ENCODE measurements around the gene SRSF3. TPM values are rescaled to one million over a fixed set of nuclear protein-coding genes. Genes with fewer than 3 reads are reported as not detected.

Gene SRSF3
- polyA plus RNA-seq, result 100 to 1,000 TPM; 344 to 391 (median 379) TPM

DNA sequence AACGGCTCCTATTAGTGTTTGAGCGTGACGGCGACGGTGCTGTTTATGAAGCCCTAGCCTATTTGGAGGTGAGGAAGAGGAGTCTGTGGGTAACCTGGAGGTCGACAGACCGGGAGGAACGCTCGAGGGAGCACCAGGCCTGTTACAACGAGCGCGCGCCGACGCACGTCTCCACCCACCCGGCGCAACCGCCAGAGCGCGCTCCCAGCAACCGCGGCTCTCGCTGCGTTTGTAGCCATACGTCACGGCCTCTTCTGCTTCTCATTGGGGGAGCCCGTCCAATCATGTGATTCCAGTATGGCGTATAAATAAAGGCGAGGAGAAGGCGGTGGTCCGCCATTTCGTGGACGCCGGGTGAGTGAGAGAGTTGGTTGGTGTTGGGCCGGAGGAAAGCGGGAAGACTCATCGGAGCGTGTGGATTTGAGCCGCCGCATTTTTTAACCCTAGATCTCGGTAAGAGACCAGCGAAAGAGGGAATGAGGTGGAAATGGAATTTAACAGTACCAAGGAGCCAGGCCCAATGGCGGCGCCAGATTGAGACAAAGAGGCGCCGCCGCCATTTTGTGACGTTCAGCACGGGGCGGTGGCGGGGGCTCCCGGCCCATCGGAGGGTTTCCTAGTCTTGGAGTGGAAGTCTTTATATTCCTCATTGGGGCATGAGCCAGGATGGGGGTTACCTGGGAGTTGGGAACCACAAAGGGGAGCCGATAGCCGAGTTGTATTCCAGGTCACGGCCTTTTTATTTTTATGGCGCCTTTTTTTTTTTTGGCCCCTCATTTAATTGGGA lies at the start of gene SRSF3:
TSS of gene SRSF3 (plus strand) at position 334 of the 787 bp plus-strand sequence. CDS start 2,401 bp downstream, outside the sequence.
- peak; percentile 96 to 98 (median 98) for DNase-seq
- peaks cover 53 to 63% of the 10 kb centered on the region in 2 donors for H3K4me1 Mint-ChIP-seq
- H3K4me3 Mint-ChIP-seq, result peak within 1 kb of the TSS; percentile 94 to 99 (median 98)
- peak within 1 kb of the TSS; percentile 97 to 99 (median 99) for H3K27ac Mint-ChIP-seq
- H3K36me3 Mint-ChIP-seq, result peaks cover 29 to 35% (median 32%) of the 10 kb centered on the region in 3 donors
- peaks cover 0 to 2% (median 0%) of the 10 kb centered on the region in 6 donors for H3K9me3 Mint-ChIP-seq
- peaks cover 16 to 42% (median 33%) of the 10 kb centered on the region in 3 donors for H3K27me3 Mint-ChIP-seq (ENCODE audit: low read depth in 3 of 3)

DNA sequence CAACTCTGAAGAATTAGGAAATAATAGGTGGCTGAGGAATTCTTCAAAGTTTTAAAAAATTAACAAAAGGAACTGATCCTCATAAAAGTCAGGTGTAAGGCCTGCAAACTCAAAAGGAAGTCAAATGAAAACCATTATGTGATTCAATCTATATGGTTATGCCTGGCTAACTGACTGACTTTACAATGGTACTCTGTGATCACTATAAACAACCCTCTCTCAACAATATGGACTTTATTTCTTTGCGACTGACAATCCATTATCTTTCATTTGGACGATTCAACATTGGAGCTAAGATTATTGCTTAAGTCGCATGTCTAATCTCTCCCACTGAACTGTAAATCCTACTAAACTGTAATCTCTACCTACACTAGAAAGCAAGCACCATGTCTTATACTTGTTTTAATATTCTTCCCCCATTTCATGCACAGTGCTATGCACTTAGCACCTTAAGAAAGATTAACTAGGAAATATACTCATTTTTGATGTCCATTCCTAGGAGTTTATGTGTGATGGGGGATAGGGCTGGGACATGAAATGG lies 48.3 kb upstream of the SRSF3 start:
- peaks cover 55 to 70% of the 10 kb centered on the region in 2 donors for H3K4me1 Mint-ChIP-seq

DNA sequence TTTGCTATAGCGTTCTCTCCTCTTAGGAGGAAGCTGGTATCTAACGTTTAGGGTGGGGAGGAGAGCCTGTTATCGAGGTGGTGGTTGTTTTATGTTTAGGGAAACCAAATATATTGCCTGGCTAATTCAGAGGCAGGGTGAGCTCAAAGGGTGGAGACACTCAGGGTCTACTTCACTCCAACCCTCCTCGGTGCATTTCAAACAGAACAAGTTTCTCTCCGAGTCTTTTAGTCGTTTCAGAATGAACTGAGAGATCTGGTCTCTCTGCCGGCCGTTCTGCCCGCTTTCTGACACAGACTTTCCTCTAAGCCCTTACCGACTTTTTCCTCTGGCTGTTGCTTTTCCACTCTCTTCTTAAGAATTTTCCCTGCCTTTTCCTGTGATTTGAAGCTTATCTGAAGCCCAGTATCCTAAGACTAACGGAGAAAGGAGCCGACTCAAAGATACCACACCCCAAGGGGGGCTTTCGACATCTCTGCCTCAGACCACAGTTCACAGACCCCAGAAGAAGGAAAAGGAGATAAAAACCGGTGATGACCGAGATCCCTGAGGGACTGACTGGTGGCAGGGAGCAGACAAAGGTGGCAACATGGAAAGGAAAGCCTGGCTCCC lies 47.7 kb upstream of the SRSF3 start:
- Mint-ChIP-seq H3K27me3 (ENCODE audit: low read depth in 3 of 3) (peaks cover 16 to 17% (median 17%) of the 10 kb centered on the region in 3 donors), H3K4me3 (peak overlapping the region; percentile 96 to 99 (median 99)), H3K9me3 (no peaks in the 10 kb centered on the region), H3K4me1 (peaks cover 49 to 64% of the 10 kb centered on the region in 2 donors), H3K27ac (peak overlapping the region; percentile 97 to 99 (median 98)), H3K36me3 (peaks cover 4 to 8% (median 6%) of the 10 kb centered on the region in 3 donors)
- DNase-seq, result peak; percentile 18 to 22 (median 21)

More for the DNA sequence above, 48.3 kb upstream of the SRSF3 start:
- Mint-ChIP-seq H3K27me3 (ENCODE audit: low read depth in 3 of 3) (peaks cover 16 to 17% (median 17%) of the 10 kb centered on the region in 3 donors), H3K36me3 (peaks cover 4 to 11% (median 10%) of the 10 kb centered on the region in 3 donors), H3K27ac (peak overlapping the region; percentile 97 to 99 (median 98)), H3K4me3 (peak overlapping the region; percentile 96 to 99 (median 99)), H3K9me3 (no peaks in the 10 kb centered on the region)
- DNase-seq, result peak in 1 of 3 donors; percentile 3

DNA sequence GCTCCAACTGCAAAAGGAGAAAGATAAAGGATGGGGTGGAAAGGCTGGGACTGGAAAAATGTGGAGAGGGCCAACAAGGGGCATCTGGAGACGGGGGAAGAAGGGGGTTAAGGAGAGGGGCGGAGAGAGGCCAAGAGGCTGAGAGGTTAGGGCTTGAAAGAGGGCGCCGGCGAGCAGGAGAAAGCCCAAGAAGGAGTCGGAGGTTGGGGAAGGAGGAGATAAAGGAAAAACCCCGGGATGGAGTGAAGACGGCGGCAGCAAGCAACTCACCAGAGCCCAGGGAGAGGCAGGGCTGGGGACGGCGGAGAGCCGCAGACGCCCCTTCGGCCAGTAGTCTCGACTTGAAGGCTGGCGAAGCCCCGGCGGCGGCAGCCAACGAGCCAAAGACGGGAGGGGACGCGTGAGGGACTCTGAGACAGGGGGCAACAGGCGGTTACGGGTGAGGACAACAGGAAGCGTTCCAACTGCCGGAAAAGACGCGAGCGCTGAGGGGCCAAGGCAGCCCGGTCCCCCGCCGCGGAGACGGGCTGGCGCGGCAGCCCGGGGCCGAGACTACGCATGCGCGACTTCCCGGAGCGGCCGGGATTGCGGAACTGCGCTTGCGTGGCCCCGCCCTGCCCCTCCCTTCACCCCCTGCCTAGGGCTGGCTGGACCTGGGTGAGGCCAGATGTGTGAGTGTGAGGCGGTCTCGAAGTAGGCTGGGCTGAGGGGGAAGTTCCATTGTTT lies 47.1 kb upstream of the SRSF3 start, which contains the start of gene STK38:
TSS of gene STK38 (minus strand) at position 560 of the 726 bp plus-strand sequence. CDS start 7,277 bp downstream, outside the sequence.
- peaks cover 16 to 17% (median 17%) of the 10 kb centered on the region in 3 donors for H3K27me3 Mint-ChIP-seq (ENCODE audit: low read depth in 3 of 3)
- H3K4me1 Mint-ChIP-seq, result peaks cover 42 to 57% of the 10 kb centered on the region in 2 donors
- H3K9me3 Mint-ChIP-seq, result no peaks in the 10 kb centered on the region
- peak within 1 kb of the TSS; percentile 96 to 99 (median 99) for H3K4me3 Mint-ChIP-seq
- DNase-seq, result peak; percentile 88 to 93 (median 92)
- peak within 1 kb of the TSS; percentile 97 to 99 (median 98) for H3K27ac Mint-ChIP-seq
- H3K36me3 Mint-ChIP-seq, result peaks cover 4 to 7% (median 5%) of the 10 kb centered on the region in 3 donors

DNA sequence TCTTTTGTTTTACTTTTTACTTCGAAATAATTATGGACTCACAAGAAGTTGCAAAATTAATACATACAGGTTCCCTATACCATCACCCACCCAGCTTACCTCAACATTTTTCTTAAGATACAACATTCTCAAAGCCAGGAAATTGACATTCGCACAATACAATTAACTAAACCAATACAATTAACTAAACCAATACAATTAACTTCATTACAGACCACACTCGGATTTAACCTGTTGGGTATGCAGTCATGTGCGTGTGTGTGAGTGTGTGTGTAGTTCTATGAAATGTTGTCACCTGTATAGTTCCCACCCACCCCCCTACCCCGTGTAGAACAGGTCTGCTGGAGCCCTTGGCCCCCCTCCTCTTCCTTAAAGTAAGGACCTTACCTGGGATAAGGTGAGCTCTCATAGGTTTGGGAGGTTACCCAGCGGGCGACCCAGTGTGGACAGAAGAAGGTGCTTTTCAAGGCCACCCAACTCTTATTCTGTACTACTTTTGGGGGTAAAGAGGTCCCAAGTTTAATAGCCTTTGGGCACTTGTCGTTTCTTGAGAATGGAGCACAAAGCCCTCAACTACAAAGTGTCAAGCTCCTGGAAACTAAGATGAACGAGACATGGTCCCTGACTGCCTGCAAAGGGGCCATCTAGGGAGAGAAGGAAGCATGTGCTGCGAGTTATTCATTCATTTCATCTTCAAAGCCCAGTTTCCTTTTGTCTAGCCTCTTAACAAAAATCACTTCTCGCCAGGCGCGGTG lies 46.3 kb upstream of the SRSF3 start:
- H3K9me3 Mint-ChIP-seq, result no peaks in the 10 kb centered on the region
- no peak for DNase-seq
- H3K27ac Mint-ChIP-seq, result peak overlapping the region; percentile 97 to 99 (median 98)
- H3K36me3 Mint-ChIP-seq, result peaks cover 4 to 7% (median 5%) of the 10 kb centered on the region in 3 donors
- peaks cover 17% of the 10 kb centered on the region in 3 donors for H3K27me3 Mint-ChIP-seq (ENCODE audit: low read depth in 3 of 3)
- H3K4me3 Mint-ChIP-seq, result peak overlapping the region; percentile 96 to 99 (median 99)
- H3K4me1 Mint-ChIP-seq, result peaks cover 39 to 53% of the 10 kb centered on the region in 2 donors

DNA sequence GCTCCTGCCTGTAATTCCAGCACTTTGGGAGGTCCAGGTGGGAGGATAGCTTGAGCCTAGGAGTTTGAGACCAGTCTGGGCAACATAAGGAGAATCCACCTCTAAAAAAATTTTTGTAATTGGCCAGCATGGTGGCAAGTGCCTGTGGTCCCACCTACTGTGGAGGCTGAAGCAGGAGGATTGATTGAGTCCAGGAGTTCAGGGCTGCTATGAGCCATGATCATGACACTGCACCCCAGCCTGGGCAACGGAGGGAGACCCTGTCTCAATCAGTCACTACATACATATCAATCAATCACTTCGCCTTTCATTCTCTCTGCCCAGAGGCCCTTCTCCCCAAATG lies 45.8 kb upstream of the SRSF3 start:
- Mint-ChIP-seq H3K27ac (peak overlapping the region; percentile 97 to 99 (median 98)), H3K36me3 (peaks cover 4 to 7% (median 5%) of the 10 kb centered on the region in 3 donors), H3K9me3 (no peaks in the 10 kb centered on the region), H3K4me3 (peak overlapping the region; percentile 17 to 99 (median 58)), H3K27me3 (ENCODE audit: low read depth in 3 of 3) (peaks cover 16 to 17% (median 16%) of the 10 kb centered on the region in 3 donors), H3K4me1 (peaks cover 33 to 49% of the 10 kb centered on the region in 2 donors)
- no peak for DNase-seq

DNA sequence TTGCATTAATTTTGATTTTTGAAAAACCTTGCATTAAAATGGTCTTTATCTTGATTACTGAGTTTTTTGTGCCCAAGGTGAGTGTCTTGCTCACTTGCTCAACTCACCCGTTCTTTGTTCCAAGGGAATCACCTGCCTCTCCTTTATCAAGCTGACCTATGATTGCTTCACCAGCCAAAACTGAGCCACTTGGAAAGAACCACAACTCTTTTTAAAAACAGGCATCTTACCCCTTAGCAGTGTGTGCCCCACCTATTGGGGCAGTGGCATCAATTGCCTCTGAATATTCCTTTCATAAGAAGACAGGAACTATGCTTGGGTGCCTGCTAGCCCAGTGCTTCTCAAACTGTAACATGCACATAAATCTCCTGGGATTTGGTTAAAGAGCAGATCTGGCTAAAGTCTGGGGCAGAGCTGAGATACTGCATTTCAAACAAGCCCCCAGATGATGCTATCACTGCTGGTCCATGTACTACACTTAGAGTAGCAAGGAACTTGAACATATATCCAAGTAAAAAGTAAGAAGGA lies 43.6 kb upstream of the SRSF3 start:
- H3K27ac Mint-ChIP-seq, result peak overlapping the region in 1 of 6 donors; percentile 19
- DNase-seq, result no peak
- H3K9me3 Mint-ChIP-seq, result no peaks in the 10 kb centered on the region
- no peak overlapping the region for H3K4me3 Mint-ChIP-seq
- peaks cover 0 to 3% (median 0%) of the 10 kb centered on the region in 3 donors for H3K36me3 Mint-ChIP-seq
- H3K4me1 Mint-ChIP-seq, result peaks cover 17 to 29% of the 10 kb centered on the region in 2 donors
- peaks cover 9 to 14% (median 12%) of the 10 kb centered on the region in 3 donors for H3K27me3 Mint-ChIP-seq (ENCODE audit: low read depth in 3 of 3)

DNA sequence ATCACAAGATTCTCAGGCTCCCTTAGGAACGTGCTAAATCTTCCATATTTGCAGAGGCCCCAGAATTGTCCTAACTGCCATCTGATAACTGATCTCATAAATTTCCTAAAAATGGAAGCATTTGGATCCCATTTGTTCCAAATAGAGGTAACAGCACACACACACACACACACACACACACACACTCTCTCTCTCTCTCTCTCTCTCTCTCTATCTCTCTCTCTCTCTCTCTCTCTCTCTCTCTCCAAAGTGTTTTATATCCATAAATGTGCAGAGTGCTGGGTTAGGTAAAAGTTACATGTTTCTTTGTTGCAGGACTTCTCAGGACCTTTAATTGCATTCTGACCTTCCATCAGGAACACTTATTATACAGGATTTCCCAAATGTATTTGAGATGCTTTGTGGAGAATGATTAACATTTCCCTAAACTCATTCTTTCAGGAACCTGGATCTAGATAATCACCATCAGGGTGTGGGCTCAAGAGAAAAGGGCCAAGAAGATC lies 38.4 kb upstream of the SRSF3 start:
- no peak for DNase-seq
- peaks cover 0 to 8% (median 2%) of the 10 kb centered on the region in 3 donors for H3K27me3 Mint-ChIP-seq (ENCODE audit: low read depth in 3 of 3)
- no peak overlapping the region for H3K27ac Mint-ChIP-seq
- H3K4me3 Mint-ChIP-seq, result no peak overlapping the region
- H3K36me3 Mint-ChIP-seq, result no peaks in the 10 kb centered on the region
- H3K4me1 Mint-ChIP-seq, result peaks cover 4 to 7% of the 10 kb centered on the region in 2 donors
- H3K9me3 Mint-ChIP-seq, result no peaks in the 10 kb centered on the region

DNA sequence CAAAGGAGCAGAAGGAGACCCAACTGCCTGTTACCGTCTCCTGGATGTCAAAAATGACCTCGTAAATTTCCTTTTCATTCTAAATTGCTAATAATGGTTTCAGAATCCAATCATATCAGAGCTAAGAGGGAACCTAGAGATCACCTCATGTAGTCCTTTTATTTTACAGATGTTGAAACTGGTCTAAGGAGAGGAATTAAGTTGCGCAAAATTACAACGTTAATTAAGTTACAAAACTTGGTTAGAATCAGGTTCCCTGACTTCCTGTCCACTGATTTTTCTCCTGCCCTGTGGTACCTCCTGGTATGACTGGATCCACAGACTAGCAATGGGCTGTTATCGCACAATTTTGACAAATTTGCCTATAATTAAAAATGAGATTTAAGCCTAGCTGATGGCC lies 37.9 kb upstream of the SRSF3 start:
- no peaks in the 10 kb centered on the region for H3K36me3 Mint-ChIP-seq
- no peaks in the 10 kb centered on the region for H3K9me3 Mint-ChIP-seq
- no peak for DNase-seq
- no peak overlapping the region for H3K27ac Mint-ChIP-seq
- H3K4me3 Mint-ChIP-seq, result no peak overlapping the region
- peaks cover 4 to 7% of the 10 kb centered on the region in 2 donors for H3K4me1 Mint-ChIP-seq
- peaks cover 0 to 8% (median 2%) of the 10 kb centered on the region in 3 donors for H3K27me3 Mint-ChIP-seq (ENCODE audit: low read depth in 3 of 3)

DNA sequence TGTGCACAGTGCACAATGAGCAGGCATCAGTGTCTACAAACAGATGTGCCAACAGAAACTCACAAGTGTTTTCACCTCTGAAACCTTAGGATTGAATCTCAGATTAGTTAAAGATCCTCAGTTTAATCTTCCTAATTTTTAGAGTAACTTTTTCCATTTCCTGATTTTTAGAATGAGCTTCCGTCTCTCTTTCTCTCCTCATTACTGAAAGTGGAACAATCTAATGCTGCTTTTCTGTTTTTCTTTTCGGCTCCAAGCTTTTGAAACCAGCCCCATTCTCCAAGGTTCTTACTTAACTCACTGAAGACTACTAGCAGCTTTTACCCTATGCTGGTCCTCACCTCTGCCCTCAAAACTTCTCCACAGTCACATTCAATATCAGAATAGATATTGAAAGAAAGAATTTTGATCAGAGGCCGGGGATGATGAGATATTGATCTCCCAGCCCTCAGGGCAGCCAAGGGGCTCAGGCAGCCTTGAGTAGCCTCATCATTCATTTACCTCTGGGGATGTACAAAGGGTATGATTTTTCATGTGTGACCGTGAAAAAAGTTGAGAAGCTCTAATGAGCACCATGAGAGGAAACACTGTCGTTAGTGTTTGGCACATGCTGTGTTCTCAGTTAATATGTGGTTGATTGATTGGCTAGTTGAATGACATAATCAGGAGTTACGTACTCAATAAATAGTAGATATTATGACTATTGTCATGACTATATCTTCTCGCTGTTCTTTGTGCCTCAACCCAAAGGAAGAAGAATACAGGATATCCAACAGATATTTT lies 35.0 kb upstream of the SRSF3 start:
- Mint-ChIP-seq H3K27me3 (ENCODE audit: low read depth in 3 of 3) (peaks cover 0 to 5% (median 2%) of the 10 kb centered on the region in 3 donors), H3K4me1 (peaks cover 4 to 7% of the 10 kb centered on the region in 2 donors), H3K4me3 (no peak overlapping the region), H3K36me3 (no peaks in the 10 kb centered on the region), H3K9me3 (no peaks in the 10 kb centered on the region), H3K27ac (peak overlapping the region in 2 of 6 donors; percentile 52 to 67)
- DNase-seq, result no peak

DNA sequence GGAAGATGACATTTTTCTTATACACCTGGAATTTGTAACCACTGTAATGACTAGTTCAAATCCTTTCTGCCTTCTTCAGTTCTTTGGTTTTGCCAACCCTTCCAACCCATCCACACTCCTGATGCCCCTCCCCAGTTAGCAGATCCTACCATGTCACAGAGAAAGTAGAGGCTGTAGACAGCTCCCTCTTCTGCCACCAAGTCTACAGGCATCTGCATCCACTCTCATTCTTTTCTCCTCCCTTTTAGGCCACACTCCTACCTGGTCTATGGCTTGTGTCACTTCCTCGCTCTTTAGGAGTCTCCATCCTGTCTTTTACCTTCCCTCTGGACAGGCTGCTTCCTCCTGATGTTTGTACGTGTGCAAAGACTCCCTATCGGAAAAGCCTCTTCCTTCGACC lies 33.3 kb upstream of the SRSF3 start:
- Mint-ChIP-seq H3K27me3 (ENCODE audit: low read depth in 3 of 3) (peaks cover 0 to 8% (median 2%) of the 10 kb centered on the region in 3 donors), H3K9me3 (no peaks in the 10 kb centered on the region), H3K4me3 (no peak overlapping the region), H3K4me1 (peaks cover 4 to 7% of the 10 kb centered on the region in 2 donors), H3K27ac (no peak overlapping the region), H3K36me3 (no peaks in the 10 kb centered on the region)
- DNase-seq, result no peak

All from immature natural killer cell (primary cell).